HCT116 (cell line): ENCODE data around the gene RECK. TPM values are rescaled to one million over a fixed set of nuclear protein-coding genes. Genes with fewer than 3 reads are reported as not detected.
"Not testable (repeated sequence)": the region's sequence is repeated elsewhere in the genome, so short reads cannot be mapped to it uniquely, and the experiment has no call there.

ENCODE experiments used
- ATAC-seq: fragments of 200-7000 bp; cut with Tn5 transposase; 2 replicates; pipeline ENCODE4 v1.9.1; 2020; ENCODE audit warnings: mild to moderate bottlenecking, moderate library complexity
- BruUV-seq: library from RNA; stranded (reverse); fragments of 400-500 nt; replicated peaks from 2 replicates; lab custom pipeline; 2021; lab: Mats Ljungman, UMichigan
- CTCF ChIA-PET: fragments of 300-600 bp; sonication (Branson Sonifier 250); formaldehyde crosslinking; loops from one replicate; lab custom pipeline; 2021; ENCODE audit warnings: antibody characterized with exemption; lab: Charles Lee
- POLR2A ChIA-PET: fragments of 300-600, 350-600 bp; sonication (Branson Sonifier 250); formaldehyde crosslinking; loops from one replicate; lab custom pipeline; 2021; ENCODE audit warnings: antibody characterized with exemption; lab: Charles Lee
- RAD21 ChIA-PET, 2 experiments: fragments of 300-600 bp; sonication (Branson Sonifier 250); formaldehyde crosslinking; loops; one replicate each; lab custom pipeline; 2023; ENCODE audit warnings: low total read pairs in 2 of 2; ENCODE audit not compliant: uncharacterized antibody in 2 of 2, unreplicated experiment in 2 of 2, low non-redundant PET in 1 of 2; lab: Charles Lee
- DNase-seq: peaks from one replicate; pipeline ENCODE4 v3.0.0-alpha.2; 2010; ENCODE audit warnings: low read depth, low spot score
- H2AFZ ChIP-seq: fragments of 200-600 bp; shearing (Covaris generic), sonication (generic); 2 replicates; pipeline ENCODE4 v1.6.1; 2017; ENCODE audit warnings: low read depth, mixed run types, mixed read lengths, antibody characterized with exemption, low read length; ENCODE audit not compliant: poor library complexity, severe bottlenecking
- H3K27ac ChIP-seq: 2 replicates; pipeline ENCODE4 v1.5.1; 2012; ENCODE audit warnings: low read depth, low read length
- H3K27me3 ChIP-seq: fragments of 200-600 bp; sonication (generic); 2 replicates; pipeline ENCODE4 v1.6.1; 2016; ENCODE audit warnings: mixed run types, low read length, mixed read lengths; ENCODE audit not compliant: insufficient read depth
- H3K36me3 ChIP-seq, 2 experiments: fragments of 200-500 bp in 1 of 2; fragments of 200-600 bp in 1 of 2; sonication (Bioruptor generic) in 1 of 2; sonication (generic) in 1 of 2; 2 replicates each; pipeline versions ENCODE4 v1.5.1 to v1.6.1; 2014 to 2016; ENCODE audit warnings: low read length in 2 of 2, inconsistent platforms in 1 of 2, mixed read lengths in 1 of 2, mixed run types in 1 of 2; ENCODE audit not compliant: insufficient read depth in 2 of 2, control insufficient read depth in 1 of 2
- H3K4me1 ChIP-seq, 2 experiments: fragments of 200-600 bp in 1 of 2; sonication (generic) in 1 of 2; 2 replicates each; pipeline versions ENCODE4 v1.5.1 to v1.6.1; 2012 to 2017; ENCODE audit warnings: low read length in 2 of 2, inconsistent platforms in 1 of 2, mild to moderate bottlenecking in 1 of 2, mixed read lengths in 1 of 2, mixed run types in 1 of 2, moderate library complexity in 1 of 2; ENCODE audit not compliant: insufficient read depth in 2 of 2, control insufficient read depth in 1 of 2
- H3K4me2 ChIP-seq: fragments of 200-600 bp; sonication (generic); 2 replicates; pipeline ENCODE4 v1.6.1; 2017; ENCODE audit warnings: mixed run types, low read length, mixed read lengths
- H3K4me3 ChIP-seq, 2 experiments: fragments of 200-600 bp in 1 of 2; sonication (generic) in 1 of 2; replicated peaks in 1 of 2; 2 replicates each; pipeline ENCODE4 v1.5.1; 2011 to 2016; ENCODE audit warnings: low read length in 2 of 2, control low read depth in 1 of 2, low read depth in 1 of 2, mild to moderate bottlenecking in 1 of 2, mixed read lengths in 1 of 2, mixed run types in 1 of 2
- H3K79me2 ChIP-seq: fragments of 200-600 bp; sonication (generic); 2 replicates; pipeline ENCODE4 v1.6.1; 2017; ENCODE audit warnings: mild to moderate bottlenecking, mixed run types, low read length, moderate library complexity, mixed read lengths; ENCODE audit not compliant: insufficient read depth
- H3K9ac ChIP-seq: fragments of 200-600 bp; sonication (generic); 2 replicates; pipeline ENCODE4 v1.6.1; 2016; ENCODE audit warnings: low read length, mixed read lengths
- H3K9me2 ChIP-seq: fragments of 200-600 bp; sonication (generic), shearing (Covaris generic); 2 replicates; pipeline ENCODE4 v1.6.1; 2017; ENCODE audit warnings: mixed run types, mild to moderate bottlenecking, moderate library complexity; ENCODE audit not compliant: insufficient read depth
- H3K9me3 ChIP-seq, 2 experiments: fragments of 200-500 bp in 1 of 2; fragments of 200-600 bp in 1 of 2; sonication (Bioruptor generic) in 1 of 2; sonication (generic) in 1 of 2; 2 replicates each; pipeline ENCODE4 v1.6.1; 2014 to 2017; ENCODE audit warnings: low read length in 2 of 2, mixed read lengths in 2 of 2, inconsistent platforms in 1 of 2, low read depth in 1 of 2, mild to moderate bottlenecking in 1 of 2, mixed run types in 1 of 2, moderate library complexity in 1 of 2; ENCODE audit not compliant: control insufficient read depth in 1 of 2, insufficient read depth in 1 of 2
- H4K20me1 ChIP-seq: fragments of 200-600 bp; sonication (generic), shearing (Covaris generic); 2 replicates; pipeline ENCODE4 v1.6.1; 2017; ENCODE audit warnings: mixed run types, mild to moderate bottlenecking, moderate library complexity; ENCODE audit not compliant: insufficient read depth
- CEBPB ChIP-seq: IDR thresholded peaks from 2 replicates; pipeline ENCODE4 v1.6.1; 2012; ENCODE audit warnings: low read depth
- ELF1 ChIP-seq: IDR thresholded peaks from 2 replicates; pipeline ENCODE4 v1.6.1; 2012; ENCODE audit warnings: low read depth, borderline replicate concordance
- EZH2 ChIP-seq: fragments of 200-600 bp; sonication (generic); IDR thresholded peaks from 2 replicates; pipeline ENCODE4 v1.6.1; 2017; ENCODE audit warnings: antibody characterized with exemption, mixed run types
- EZH2phosphoT487 ChIP-seq: fragments of 200-600 bp; IDR thresholded peaks from 2 replicates; pipeline ENCODE4 v1.6.1; 2018; ENCODE audit warnings: antibody characterized with exemption, borderline replicate concordance
- POLR2AphosphoS5 ChIP-seq: IDR thresholded peaks from 2 replicates; pipeline ENCODE4 v1.6.1; 2011; ENCODE audit warnings: mild to moderate bottlenecking, low read depth, low read length, moderate library complexity
- SIN3A ChIP-seq: IDR thresholded peaks from 2 replicates; pipeline ENCODE4 v1.6.1; 2012; ENCODE audit warnings: low read depth
- SRF ChIP-seq: IDR thresholded peaks from 2 replicates; pipeline ENCODE4 v1.6.1; 2012; ENCODE audit warnings: low read depth
- intact Hi-C: fragments of 100-400 bp; cut with micrococcal nuclease; formaldehyde crosslinking; loops from 2 replicates; pipeline ENCODE4 v1.10.0; 2022
- total RNA-seq: library from RNA; stranded (reverse); gene quantifications from one replicate; pipeline ENCODE4 v1.2.1, GENCODE V29; 2021; ENCODE audit not compliant: unreplicated experiment
- TF ChIP-seq, protein P1 (sequence below): IDR thresholded peaks from 2 replicates; pipeline ENCODE4 v1.6.1; 2012
- TF ChIP-seq, protein P2 (sequence below): IDR thresholded peaks from 2 replicates; pipeline ENCODE4 v1.6.1; 2012; ENCODE audit warnings: low read depth
- TF ChIP-seq, protein P3 (sequence below): IDR thresholded peaks from 2 replicates; pipeline ENCODE4 v1.6.1; 2011; ENCODE audit warnings: mild to moderate bottlenecking, low read length, moderate library complexity; ENCODE audit not compliant: insufficient replicate concordance; ENCODE audit errors: extremely low read depth
- TF ChIP-seq, protein P4 (sequence below), 3 experiments: fragments of 200-600 bp in 1 of 3; sonication (generic) in 1 of 3; IDR thresholded peaks in 2 of 3; conservative IDR thresholded peaks in 1 of 3; 2 replicates each; pipeline ENCODE4 v1.5.1; 2012 to 2017; ENCODE audit warnings: low read depth in 2 of 3, low read length in 2 of 3, antibody characterized with exemption in 1 of 3, borderline replicate concordance in 1 of 3, control low read depth in 1 of 3, mild to moderate bottlenecking in 1 of 3, mixed read lengths in 1 of 3, mixed run types in 1 of 3, moderate library complexity in 1 of 3; ENCODE audit not compliant: insufficient read depth in 1 of 3

Gene RECK
- total RNA-seq, 1 experiment from 2014 or later, result 3.8 TPM

DNA sequence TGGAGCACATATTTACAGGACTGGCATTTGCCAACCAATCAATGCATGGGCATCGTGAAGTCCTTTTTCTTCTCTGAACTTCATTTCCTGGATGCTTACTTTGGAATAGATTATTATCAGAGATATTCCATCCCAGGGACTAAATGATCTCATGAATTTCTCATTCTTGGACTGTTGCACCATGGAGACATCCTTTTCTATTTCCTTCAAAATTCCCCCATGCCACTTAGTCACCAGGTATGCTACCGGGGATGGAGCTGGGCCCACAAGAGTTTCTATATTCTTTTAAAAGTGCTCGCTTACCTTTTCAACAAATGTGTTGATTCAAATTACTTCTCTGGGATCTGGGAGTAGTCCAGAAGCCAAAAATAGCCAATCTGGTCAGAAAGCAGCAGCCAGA lies 43.6 kb upstream of the RECK start:
- H3K9ac ChIP-seq, BruUV-seq, H2AFZ ChIP-seq, ATAC-seq, H3K79me2 ChIP-seq, H3K27me3 ChIP-seq, H3K4me1 ChIP-seq, H3K27ac ChIP-seq, H3K4me2 ChIP-seq, H3K9me2 ChIP-seq, H3K9me3 ChIP-seq, CTCF ChIA-PET, POLR2A ChIA-PET, H3K36me3 ChIP-seq, DNase-seq, H4K20me1 ChIP-seq, H3K4me3 ChIP-seq, RAD21 ChIA-PET, intact Hi-C loops: not testable (repeated sequence)

DNA sequence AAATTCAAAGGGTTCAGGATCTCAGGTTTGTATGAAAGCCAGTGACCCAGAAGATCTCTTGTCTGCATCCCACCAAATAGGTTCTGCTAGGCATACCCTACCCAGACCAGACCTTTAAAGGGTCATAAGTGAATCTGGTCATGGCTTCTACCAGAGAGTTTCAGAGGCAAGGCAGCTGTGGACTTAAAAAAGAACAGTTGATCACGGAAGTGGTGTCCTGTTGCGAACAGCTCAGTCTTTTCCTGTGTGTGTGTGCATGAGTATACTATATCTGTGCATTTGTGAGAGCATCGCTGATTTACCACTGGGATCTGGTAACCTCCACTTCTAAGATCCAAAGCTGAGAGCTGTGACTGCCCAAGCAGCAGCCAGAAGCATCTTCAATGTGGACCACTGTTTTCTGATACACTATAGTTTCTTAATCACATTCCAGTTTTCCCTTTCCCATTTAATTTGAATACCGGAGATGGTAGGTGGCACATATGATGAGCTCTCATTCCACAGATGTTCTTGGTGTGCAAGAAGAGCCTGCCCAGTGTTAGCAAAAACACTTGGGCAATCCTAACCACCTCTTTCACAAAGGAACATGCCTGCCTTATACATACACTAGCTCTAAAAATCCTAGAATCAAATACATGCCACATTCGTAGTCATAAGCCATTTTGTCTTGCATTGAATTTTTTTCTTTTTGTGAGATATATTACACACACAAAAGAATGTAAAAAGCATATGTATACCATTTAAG lies 42.6 kb upstream of the RECK start:
- CTCF ChIA-PET, result interaction anchor here (1.2 kb wide), 1 partner anchor 49 kb away, joined by 3 read pairs; no protein-coding TSS in a partner anchor
- Histone ChIP-seq H3K27me3 (no peaks in the 10 kb centered on the region), H3K79me2 (no peaks in the 10 kb centered on the region), H3K9me2 (no peaks in the 10 kb centered on the region), H3K4me3 (no peak overlapping the region), H3K36me3 (no peaks in the 10 kb centered on the region), H3K4me1 (no peaks in the 10 kb centered on the region), H3K27ac (no peak overlapping the region), H3K9ac (no peak overlapping the region), H3K4me2 (no peak overlapping the region), H4K20me1 (no peaks in the 10 kb centered on the region), H3K9me3 (0 out of 4 replicates have a peak, but pooled peaks cover 0 to 4% of the 10 kb centered on the region in 2 experiments), H2AFZ (no peak overlapping the region)
- no peak for ATAC-seq
- TF ChIP-seq, protein P1, sequence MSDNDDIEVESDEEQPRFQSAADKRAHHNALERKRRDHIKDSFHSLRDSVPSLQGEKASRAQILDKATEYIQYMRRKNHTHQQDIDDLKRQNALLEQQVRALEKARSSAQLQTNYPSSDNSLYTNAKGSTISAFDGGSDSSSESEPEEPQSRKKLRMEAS, result no peak
- TF ChIP-seq ELF1, result no peak
- no peak for TF ChIP-seq CEBPB
- TF ChIP-seq EZH2phosphoT487, result no peak
- no peak for TF ChIP-seq POLR2AphosphoS5
- TF ChIP-seq EZH2, result no peak
- no peak for TF ChIP-seq SRF
- TF ChIP-seq, protein P2, sequence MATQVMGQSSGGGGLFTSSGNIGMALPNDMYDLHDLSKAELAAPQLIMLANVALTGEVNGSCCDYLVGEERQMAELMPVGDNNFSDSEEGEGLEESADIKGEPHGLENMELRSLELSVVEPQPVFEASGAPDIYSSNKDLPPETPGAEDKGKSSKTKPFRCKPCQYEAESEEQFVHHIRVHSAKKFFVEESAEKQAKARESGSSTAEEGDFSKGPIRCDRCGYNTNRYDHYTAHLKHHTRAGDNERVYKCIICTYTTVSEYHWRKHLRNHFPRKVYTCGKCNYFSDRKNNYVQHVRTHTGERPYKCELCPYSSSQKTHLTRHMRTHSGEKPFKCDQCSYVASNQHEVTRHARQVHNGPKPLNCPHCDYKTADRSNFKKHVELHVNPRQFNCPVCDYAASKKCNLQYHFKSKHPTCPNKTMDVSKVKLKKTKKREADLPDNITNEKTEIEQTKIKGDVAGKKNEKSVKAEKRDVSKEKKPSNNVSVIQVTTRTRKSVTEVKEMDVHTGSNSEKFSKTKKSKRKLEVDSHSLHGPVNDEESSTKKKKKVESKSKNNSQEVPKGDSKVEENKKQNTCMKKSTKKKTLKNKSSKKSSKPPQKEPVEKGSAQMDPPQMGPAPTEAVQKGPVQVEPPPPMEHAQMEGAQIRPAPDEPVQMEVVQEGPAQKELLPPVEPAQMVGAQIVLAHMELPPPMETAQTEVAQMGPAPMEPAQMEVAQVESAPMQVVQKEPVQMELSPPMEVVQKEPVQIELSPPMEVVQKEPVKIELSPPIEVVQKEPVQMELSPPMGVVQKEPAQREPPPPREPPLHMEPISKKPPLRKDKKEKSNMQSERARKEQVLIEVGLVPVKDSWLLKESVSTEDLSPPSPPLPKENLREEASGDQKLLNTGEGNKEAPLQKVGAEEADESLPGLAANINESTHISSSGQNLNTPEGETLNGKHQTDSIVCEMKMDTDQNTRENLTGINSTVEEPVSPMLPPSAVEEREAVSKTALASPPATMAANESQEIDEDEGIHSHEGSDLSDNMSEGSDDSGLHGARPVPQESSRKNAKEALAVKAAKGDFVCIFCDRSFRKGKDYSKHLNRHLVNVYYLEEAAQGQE, result no peak
- TF ChIP-seq SIN3A, result no peak
- TF ChIP-seq, protein P3, sequence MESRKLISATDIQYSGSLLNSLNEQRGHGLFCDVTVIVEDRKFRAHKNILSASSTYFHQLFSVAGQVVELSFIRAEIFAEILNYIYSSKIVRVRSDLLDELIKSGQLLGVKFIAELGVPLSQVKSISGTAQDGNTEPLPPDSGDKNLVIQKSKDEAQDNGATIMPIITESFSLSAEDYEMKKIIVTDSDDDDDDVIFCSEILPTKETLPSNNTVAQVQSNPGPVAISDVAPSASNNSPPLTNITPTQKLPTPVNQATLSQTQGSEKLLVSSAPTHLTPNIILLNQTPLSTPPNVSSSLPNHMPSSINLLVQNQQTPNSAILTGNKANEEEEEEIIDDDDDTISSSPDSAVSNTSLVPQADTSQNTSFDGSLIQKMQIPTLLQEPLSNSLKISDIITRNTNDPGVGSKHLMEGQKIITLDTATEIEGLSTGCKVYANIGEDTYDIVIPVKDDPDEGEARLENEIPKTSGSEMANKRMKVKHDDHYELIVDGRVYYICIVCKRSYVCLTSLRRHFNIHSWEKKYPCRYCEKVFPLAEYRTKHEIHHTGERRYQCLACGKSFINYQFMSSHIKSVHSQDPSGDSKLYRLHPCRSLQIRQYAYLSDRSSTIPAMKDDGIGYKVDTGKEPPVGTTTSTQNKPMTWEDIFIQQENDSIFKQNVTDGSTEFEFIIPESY, result no peak
- TF ChIP-seq, protein P4, sequence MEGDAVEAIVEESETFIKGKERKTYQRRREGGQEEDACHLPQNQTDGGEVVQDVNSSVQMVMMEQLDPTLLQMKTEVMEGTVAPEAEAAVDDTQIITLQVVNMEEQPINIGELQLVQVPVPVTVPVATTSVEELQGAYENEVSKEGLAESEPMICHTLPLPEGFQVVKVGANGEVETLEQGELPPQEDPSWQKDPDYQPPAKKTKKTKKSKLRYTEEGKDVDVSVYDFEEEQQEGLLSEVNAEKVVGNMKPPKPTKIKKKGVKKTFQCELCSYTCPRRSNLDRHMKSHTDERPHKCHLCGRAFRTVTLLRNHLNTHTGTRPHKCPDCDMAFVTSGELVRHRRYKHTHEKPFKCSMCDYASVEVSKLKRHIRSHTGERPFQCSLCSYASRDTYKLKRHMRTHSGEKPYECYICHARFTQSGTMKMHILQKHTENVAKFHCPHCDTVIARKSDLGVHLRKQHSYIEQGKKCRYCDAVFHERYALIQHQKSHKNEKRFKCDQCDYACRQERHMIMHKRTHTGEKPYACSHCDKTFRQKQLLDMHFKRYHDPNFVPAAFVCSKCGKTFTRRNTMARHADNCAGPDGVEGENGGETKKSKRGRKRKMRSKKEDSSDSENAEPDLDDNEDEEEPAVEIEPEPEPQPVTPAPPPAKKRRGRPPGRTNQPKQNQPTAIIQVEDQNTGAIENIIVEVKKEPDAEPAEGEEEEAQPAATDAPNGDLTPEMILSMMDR (IDR thresholded peaks at IDR 0.05 in 2 of 3, conservative IDR thresholded peaks at IDR 0.05 in 1 of 3; ENCODE audit: borderline replicate concordance in 1 of 3, insufficient read depth in 1 of 3, low read depth in 2 of 3, low read length in 2 of 3), result no peak
- intact Hi-C loops, result no loop called here
- POLR2A ChIA-PET, result no interaction called here
- RAD21 ChIA-PET, result no interaction called here
- BruUV-seq, result no TSS peak
- no peak for DNase-seq
